Neural cell (in vitro differentiated cells): Measurements from ENCODE around the gene RUNX1. TPM values are rescaled to one million over a fixed set of nuclear protein-coding genes. Genes with fewer than 3 reads are reported as not detected.

Experiments
- H2AFZ ChIP-seq: fragments of 200-600, 300-800 bp; sonication (generic), shearing (Covaris generic); 2 replicates; pipeline ENCODE4 v1.6.0; 2014; ENCODE audit warnings: low read depth, mild to moderate bottlenecking, antibody characterized with exemption, low read length, moderate library complexity
- H3F3A ChIP-seq: fragments of 200-600 bp; shearing (Covaris generic); 2 replicates; pipeline ENCODE4 v1.6.1; 2016; ENCODE audit warnings: mild to moderate bottlenecking, moderate library complexity, mixed read lengths, antibody characterized with exemption, low read length; ENCODE audit not compliant: insufficient read depth, poor library complexity, severe bottlenecking
- H3K27ac ChIP-seq: fragments of 200-600, 300-800 bp; sonication (generic), shearing (Covaris generic); 2 replicates; pipeline ENCODE4 v1.5.1; 2014; ENCODE audit warnings: mild to moderate bottlenecking, low read length, moderate library complexity
- H3K27me3 ChIP-seq: fragments of 300-800, 200-600 bp; sonication (generic), shearing (Covaris generic); 2 replicates; pipeline ENCODE4 v1.6.0; 2014; ENCODE audit warnings: mild to moderate bottlenecking, low read depth, low read length, moderate library complexity; ENCODE audit not compliant: insufficient read depth
- H3K36me3 ChIP-seq: fragments of 300-800, 200-600 bp; sonication (generic), shearing (Covaris generic); 2 replicates; pipeline ENCODE4 v1.5.1; 2014; ENCODE audit warnings: mild to moderate bottlenecking, antibody characterized with exemption, low read length, moderate library complexity; ENCODE audit not compliant: insufficient read depth
- H3K4me2 ChIP-seq: fragments of 300-800, 200-600 bp; sonication (generic), shearing (Covaris generic); 2 replicates; pipeline ENCODE4 v1.6.0; 2014; ENCODE audit warnings: mild to moderate bottlenecking, low read length
- H3K4me3 ChIP-seq: fragments of 300-800, 200-600 bp; sonication (generic), shearing (Covaris generic); 2 replicates; pipeline ENCODE4 v1.5.1; 2014; ENCODE audit warnings: mild to moderate bottlenecking, low read length, moderate library complexity
- H3K79me2 ChIP-seq: fragments of 200-600 bp; shearing (Covaris generic); replicated peaks from 2 replicates; pipeline ENCODE4 v1.6.0; 2014; ENCODE audit warnings: mild to moderate bottlenecking, low read length, moderate library complexity; ENCODE audit not compliant: insufficient read depth
- H3K9ac ChIP-seq: fragments of 300-800, 200-600 bp; sonication (generic), shearing (Covaris generic); 2 replicates; pipeline ENCODE4 v1.6.1; 2016; ENCODE audit warnings: mild to moderate bottlenecking, low read length, mixed read lengths
- H3K9me2 ChIP-seq: fragments of 200-600 bp; shearing (Covaris generic); 2 replicates; pipeline ENCODE4 v1.6.1; 2016; ENCODE audit warnings: mild to moderate bottlenecking, low read length, mixed read lengths; ENCODE audit not compliant: insufficient read depth
- H3K9me3 ChIP-seq: fragments of 200-600, 300-800 bp; sonication (generic), shearing (Covaris generic); 2 replicates; pipeline ENCODE4 v1.6.1; 2016; ENCODE audit warnings: mild to moderate bottlenecking, mixed run types, low read length, moderate library complexity, mixed read lengths
- H4K20me1 ChIP-seq: fragments of 200-600 bp; shearing (Covaris generic); 2 replicates; pipeline ENCODE4 v1.6.1; 2016; ENCODE audit warnings: mild to moderate bottlenecking, mixed run types; ENCODE audit not compliant: insufficient read depth
- CTCF ChIP-seq: fragments of 450-650 bp; IDR thresholded peaks from 2 replicates; pipeline ENCODE4 v1.5.1; 2014; ENCODE audit warnings: antibody characterized with exemption, mild to moderate bottlenecking, moderate library complexity; ENCODE audit not compliant: poor library complexity, severe bottlenecking
- EP300 ChIP-seq: fragments of 450-650 bp; conservative IDR thresholded peaks from 2 replicates; pipeline ENCODE4 v1.6.1; 2014; ENCODE audit warnings: antibody characterized with exemption, mild to moderate bottlenecking, moderate library complexity; ENCODE audit not compliant: poor library complexity, severe bottlenecking
- EZH2 ChIP-seq: fragments of 200-600, 300-800 bp; shearing (Covaris generic), sonication (generic); IDR thresholded peaks from 2 replicates; pipeline ENCODE4 v1.6.1; 2014; ENCODE audit warnings: antibody characterized with exemption, low read length, borderline replicate concordance, mild to moderate bottlenecking; ENCODE audit not compliant: insufficient read depth, poor library complexity, severe bottlenecking
- MXI1 ChIP-seq: fragments of 450-650 bp; conservative IDR thresholded peaks from 2 replicates; pipeline ENCODE4 v1.6.1; 2014; ENCODE audit warnings: antibody characterized with exemption, mild to moderate bottlenecking; ENCODE audit not compliant: poor library complexity, severe bottlenecking
- POLR2AphosphoS5 ChIP-seq: IDR thresholded peaks from 2 replicates; pipeline ENCODE4 v1.6.1; 2012
- RAD21 ChIP-seq: fragments of 450-650 bp; conservative IDR thresholded peaks from 2 replicates; pipeline ENCODE4 v1.6.1; 2014; ENCODE audit warnings: antibody characterized with exemption, mild to moderate bottlenecking, moderate library complexity
- SMC3 ChIP-seq: fragments of 450-650 bp; conservative IDR thresholded peaks from 2 replicates; pipeline ENCODE4 v1.6.1; 2014; ENCODE audit warnings: antibody characterized with exemption, mild to moderate bottlenecking, moderate library complexity; ENCODE audit not compliant: poor library complexity
- TAF1 ChIP-seq: IDR thresholded peaks from 2 replicates; pipeline ENCODE4 v1.6.1; 2012; ENCODE audit warnings: low read depth
- polyA plus RNA-seq: library from polyadenylated mRNA; depleted of rRNA; stranded (reverse); fragments of >200 nt; gene quantifications from 2 replicates; pipeline ENCODE4 v1.2.3, GENCODE V29; 2014
- TF ChIP-seq, protein P1 (sequence below): IDR thresholded peaks from 2 replicates; pipeline ENCODE4 v1.6.1; 2012; ENCODE audit warnings: borderline replicate concordance

The RUNX1 gene
- polyA plus RNA-seq, 1 donor from 2014 or later: not detected

- TF ChIP-seq RAD21 (no peak), CTCF (no peak), EP300 (no peak), SMC3 (no peak), EZH2 (no peak), TAF1 (no peak), POLR2AphosphoS5 (no peak), MXI1 (no peak)
- TF ChIP-seq, protein P1, sequence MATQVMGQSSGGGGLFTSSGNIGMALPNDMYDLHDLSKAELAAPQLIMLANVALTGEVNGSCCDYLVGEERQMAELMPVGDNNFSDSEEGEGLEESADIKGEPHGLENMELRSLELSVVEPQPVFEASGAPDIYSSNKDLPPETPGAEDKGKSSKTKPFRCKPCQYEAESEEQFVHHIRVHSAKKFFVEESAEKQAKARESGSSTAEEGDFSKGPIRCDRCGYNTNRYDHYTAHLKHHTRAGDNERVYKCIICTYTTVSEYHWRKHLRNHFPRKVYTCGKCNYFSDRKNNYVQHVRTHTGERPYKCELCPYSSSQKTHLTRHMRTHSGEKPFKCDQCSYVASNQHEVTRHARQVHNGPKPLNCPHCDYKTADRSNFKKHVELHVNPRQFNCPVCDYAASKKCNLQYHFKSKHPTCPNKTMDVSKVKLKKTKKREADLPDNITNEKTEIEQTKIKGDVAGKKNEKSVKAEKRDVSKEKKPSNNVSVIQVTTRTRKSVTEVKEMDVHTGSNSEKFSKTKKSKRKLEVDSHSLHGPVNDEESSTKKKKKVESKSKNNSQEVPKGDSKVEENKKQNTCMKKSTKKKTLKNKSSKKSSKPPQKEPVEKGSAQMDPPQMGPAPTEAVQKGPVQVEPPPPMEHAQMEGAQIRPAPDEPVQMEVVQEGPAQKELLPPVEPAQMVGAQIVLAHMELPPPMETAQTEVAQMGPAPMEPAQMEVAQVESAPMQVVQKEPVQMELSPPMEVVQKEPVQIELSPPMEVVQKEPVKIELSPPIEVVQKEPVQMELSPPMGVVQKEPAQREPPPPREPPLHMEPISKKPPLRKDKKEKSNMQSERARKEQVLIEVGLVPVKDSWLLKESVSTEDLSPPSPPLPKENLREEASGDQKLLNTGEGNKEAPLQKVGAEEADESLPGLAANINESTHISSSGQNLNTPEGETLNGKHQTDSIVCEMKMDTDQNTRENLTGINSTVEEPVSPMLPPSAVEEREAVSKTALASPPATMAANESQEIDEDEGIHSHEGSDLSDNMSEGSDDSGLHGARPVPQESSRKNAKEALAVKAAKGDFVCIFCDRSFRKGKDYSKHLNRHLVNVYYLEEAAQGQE: no peak
- no peaks in the 10 kb centered on the region for H4K20me1 ChIP-seq
- no peaks in the 10 kb centered on the region for H3K79me2 ChIP-seq
Observed at GRCh38 chr21:34939673-34940331, 109.3 kb downstream of the RUNX1 start.

GRCh38 chr21:34938089-34938764, 110.9 kb downstream of the RUNX1 start:
- TF ChIP-seq CTCF (no peak), MXI1 (no peak), EP300 (no peak), POLR2AphosphoS5 (no peak), RAD21 (no peak), EZH2 (no peak), SMC3 (no peak), TAF1 (no peak)
- TF ChIP-seq, protein P1: no peak
- Histone ChIP-seq H2AFZ (no peak overlapping the region), H3K79me2 (no peaks in the 10 kb centered on the region), H3K4me3 (no peak overlapping the region), H3K27ac (no peak overlapping the region), H4K20me1 (no peaks in the 10 kb centered on the region), H3K9me3 (no peaks in the 10 kb centered on the region), H3F3A (no peaks in the 10 kb centered on the region), H3K9me2 (no peaks in the 10 kb centered on the region), H3K36me3 (no peaks in the 10 kb centered on the region), H3K27me3 (no peaks in the 10 kb centered on the region), H3K9ac (no peak overlapping the region), H3K4me2 (no peak overlapping the region)

More at GRCh38 chr21:34939673-34940331, 109.3 kb downstream of the RUNX1 start:
- Histone ChIP-seq H3F3A (no peaks in the 10 kb centered on the region), H3K27ac (no peak overlapping the region), H3K9ac (no peak overlapping the region), H3K4me2 (no peak overlapping the region), H3K27me3 (no peaks in the 10 kb centered on the region), H3K36me3 (no peaks in the 10 kb centered on the region), H3K4me3 (no peak overlapping the region), H3K9me2 (no peaks in the 10 kb centered on the region), H3K9me3 (no peaks in the 10 kb centered on the region), H2AFZ (no peak overlapping the region)
